DND-41 (cell line): Measurements from ENCODE around the gene TNFRSF8.

ENCODE experiments used
- ATAC-seq: fragments of 200-7000 bp; cut with Tn5 transposase; 3 replicates; pipeline ENCODE4 v1.9.1; 2021; ENCODE audit warnings: low read depth; ENCODE audit not compliant: insufficient read depth
- DNase-seq: peaks from one replicate; pipeline ENCODE4 v3.0.0-alpha.2; 2020
- H2AFZ ChIP-seq: 2 replicates; pipeline ENCODE4 v1.6.0; 2012; ENCODE audit warnings: low read depth, low read length
- H3K27ac ChIP-seq: 2 replicates; pipeline ENCODE4 v1.5.1; 2012; ENCODE audit warnings: low read length, inconsistent platforms
- H3K27me3 ChIP-seq: fragments of 200-600 bp; sonication (generic); 2 replicates; pipeline ENCODE4 v1.6.0; 2012; ENCODE audit warnings: low read length, mild to moderate bottlenecking, inconsistent platforms; ENCODE audit not compliant: insufficient read depth, poor library complexity
- H3K36me3 ChIP-seq: 2 replicates; pipeline ENCODE4 v1.5.1; 2012; ENCODE audit warnings: low read length, inconsistent platforms; ENCODE audit not compliant: insufficient read depth
- H3K4me1 ChIP-seq: 2 replicates; pipeline ENCODE4 v1.5.1; 2012; ENCODE audit warnings: mild to moderate bottlenecking, low read length; ENCODE audit not compliant: insufficient read depth
- H3K4me2 ChIP-seq: 2 replicates; pipeline ENCODE4 v1.6.0; 2012; ENCODE audit warnings: mild to moderate bottlenecking, moderate library complexity, low read length, inconsistent platforms; ENCODE audit not compliant: insufficient read depth
- H3K4me3 ChIP-seq, 2 experiments: fragments of 200-600 bp in 1 of 2; shearing (Covaris generic) in 1 of 2; 2 replicates each; pipeline ENCODE4 v1.5.1; 2012 to 2016; ENCODE audit warnings: inconsistent platforms in 2 of 2, low read length in 2 of 2, mild to moderate bottlenecking in 2 of 2, low read depth in 1 of 2, moderate library complexity in 1 of 2
- H3K79me2 ChIP-seq: 2 replicates; pipeline ENCODE4 v1.6.0; 2012; ENCODE audit warnings: low read length, inconsistent platforms; ENCODE audit not compliant: insufficient read depth
- H3K9ac ChIP-seq: 2 replicates; pipeline ENCODE4 v1.6.0; 2012; ENCODE audit warnings: low read depth, mild to moderate bottlenecking, inconsistent platforms, low read length, moderate library complexity
- H3K9me3 ChIP-seq: 2 replicates; pipeline ENCODE4 v1.5.1; 2012; ENCODE audit warnings: low read length, moderate library complexity, mild to moderate bottlenecking, inconsistent platforms; ENCODE audit not compliant: insufficient read depth, severe bottlenecking
- H4K20me1 ChIP-seq: 2 replicates; pipeline ENCODE4 v1.6.0; 2012; ENCODE audit warnings: low read length; ENCODE audit not compliant: insufficient read depth
- EZH2 ChIP-seq: IDR thresholded peaks from 3 replicates; pipeline ENCODE4 v1.6.1; 2012; ENCODE audit warnings: borderline replicate concordance, low read depth, mild to moderate bottlenecking, moderate library complexity, low read length, inconsistent platforms; ENCODE audit not compliant: severe bottlenecking
- TF ChIP-seq, protein P1 (sequence below): IDR thresholded peaks from 2 replicates; pipeline ENCODE4 v1.5.1; 2012; ENCODE audit warnings: borderline replicate concordance, low read length, moderate library complexity, mild to moderate bottlenecking; ENCODE audit not compliant: poor library complexity, severe bottlenecking; ENCODE audit errors: extremely low read depth

The TNFRSF8 gene

GRCh38 chr1:12182410-12182984 is 119.4 kb downstream of the TNFRSF8 start:
- TF ChIP-seq, protein P1, sequence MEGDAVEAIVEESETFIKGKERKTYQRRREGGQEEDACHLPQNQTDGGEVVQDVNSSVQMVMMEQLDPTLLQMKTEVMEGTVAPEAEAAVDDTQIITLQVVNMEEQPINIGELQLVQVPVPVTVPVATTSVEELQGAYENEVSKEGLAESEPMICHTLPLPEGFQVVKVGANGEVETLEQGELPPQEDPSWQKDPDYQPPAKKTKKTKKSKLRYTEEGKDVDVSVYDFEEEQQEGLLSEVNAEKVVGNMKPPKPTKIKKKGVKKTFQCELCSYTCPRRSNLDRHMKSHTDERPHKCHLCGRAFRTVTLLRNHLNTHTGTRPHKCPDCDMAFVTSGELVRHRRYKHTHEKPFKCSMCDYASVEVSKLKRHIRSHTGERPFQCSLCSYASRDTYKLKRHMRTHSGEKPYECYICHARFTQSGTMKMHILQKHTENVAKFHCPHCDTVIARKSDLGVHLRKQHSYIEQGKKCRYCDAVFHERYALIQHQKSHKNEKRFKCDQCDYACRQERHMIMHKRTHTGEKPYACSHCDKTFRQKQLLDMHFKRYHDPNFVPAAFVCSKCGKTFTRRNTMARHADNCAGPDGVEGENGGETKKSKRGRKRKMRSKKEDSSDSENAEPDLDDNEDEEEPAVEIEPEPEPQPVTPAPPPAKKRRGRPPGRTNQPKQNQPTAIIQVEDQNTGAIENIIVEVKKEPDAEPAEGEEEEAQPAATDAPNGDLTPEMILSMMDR = no peak
- TF ChIP-seq EZH2 = no peak
- Histone ChIP-seq H3K27ac (no peak overlapping the region), H3K9ac (no peak overlapping the region), H4K20me1 (peaks cover 13% of the 10 kb centered on the region), H3K9me3 (no peaks in the 10 kb centered on the region), H3K79me2 (no peaks in the 10 kb centered on the region), H3K4me1 (peaks cover 23% of the 10 kb centered on the region), H3K4me3 (no peak overlapping the region), H3K36me3 (no peaks in the 10 kb centered on the region), H2AFZ (no peak overlapping the region), H3K4me2 (no peak overlapping the region), H3K27me3 (peaks cover 14% of the 10 kb centered on the region)
- no peak for DNase-seq
- no peak for ATAC-seq

- Histone ChIP-seq H3K79me2 (no peaks in the 10 kb centered on the region), H3K27ac (no peak overlapping the region), H3K36me3 (no peaks in the 10 kb centered on the region), H3K9me3 (no peaks in the 10 kb centered on the region), H2AFZ (no peak overlapping the region), H3K4me1 (peaks cover 15% of the 10 kb centered on the region), H3K9ac (no peak overlapping the region), H3K4me2 (no peak overlapping the region), H4K20me1 (peaks cover 13% of the 10 kb centered on the region), H3K4me3 (no peak overlapping the region), H3K27me3 (peaks cover 11% of the 10 kb centered on the region)
- DNase-seq (no peak), ATAC-seq (no peak)
- TF ChIP-seq EZH2 = no peak
- TF ChIP-seq, protein P1 = no peak
Observed at GRCh38 chr1:12183095-12183794, 120.1 kb downstream of the TNFRSF8 start.

DNA sequence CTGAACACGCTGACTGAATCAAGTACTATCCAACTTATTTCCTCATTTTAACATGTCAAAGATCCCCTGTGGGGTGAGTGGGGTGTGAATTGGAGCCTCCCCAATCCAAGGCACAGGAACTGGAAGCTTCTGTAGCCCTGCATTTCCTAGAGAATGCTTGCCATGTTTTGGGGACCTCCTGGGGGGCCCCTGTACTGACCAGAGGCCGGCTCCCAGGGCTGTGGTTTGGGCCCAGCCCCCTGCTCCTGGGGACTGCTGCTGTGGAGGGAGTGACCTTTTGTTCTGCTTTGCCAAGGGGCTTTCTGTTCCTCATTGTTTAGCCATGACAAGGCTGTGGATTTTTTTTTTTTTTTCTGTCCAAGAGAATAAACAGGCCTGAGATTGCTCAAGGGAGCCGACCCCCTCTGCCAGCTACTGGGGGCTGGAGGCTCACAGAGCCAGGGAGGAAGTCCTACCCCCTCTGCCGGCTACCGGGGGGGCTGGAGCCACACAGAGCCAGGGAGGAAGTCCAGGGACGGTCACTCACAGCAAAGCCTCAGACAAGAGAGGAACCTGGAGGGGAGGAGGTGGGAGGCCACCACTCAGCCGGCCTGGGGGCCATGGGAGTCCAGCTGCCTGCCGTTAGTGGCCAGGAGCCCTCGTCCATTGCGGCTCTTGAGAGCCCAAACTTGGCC is 121.0 kb downstream of the TNFRSF8 start:
- H3K4me1 ChIP-seq = peaks cover 6% of the 10 kb centered on the region
- H3K9me3 ChIP-seq = no peaks in the 10 kb centered on the region
- H3K27me3 ChIP-seq = peaks cover 6% of the 10 kb centered on the region
- H3K4me2 ChIP-seq = no peak overlapping the region
- H2AFZ ChIP-seq = no peak overlapping the region
- no peak overlapping the region for H3K27ac ChIP-seq
- no peaks in the 10 kb centered on the region for H3K36me3 ChIP-seq
- ATAC-seq (no peak), DNase-seq (no peak)
- H3K79me2 ChIP-seq = no peaks in the 10 kb centered on the region
- no peak overlapping the region for H3K4me3 ChIP-seq
- H4K20me1 ChIP-seq = peaks cover 9% of the 10 kb centered on the region
- TF ChIP-seq EZH2 = no peak
- TF ChIP-seq, protein P1 = no peak
- H3K9ac ChIP-seq = no peak overlapping the region
